DMS 273 (cell line): ENCODE measurements around the gene SRSF3.
A peak's percentile ranks its signal among the peaks of the same experiment; 100 is the strongest.
"Not testable (repeated sequence)": the region's sequence is repeated elsewhere in the genome, so short reads cannot be mapped to it uniquely, and the experiment has no call there.

ENCODE experiments used
- DNase-seq: peaks from one replicate; lab custom pipeline; 2025; ENCODE audit not compliant: unreplicated experiment; lab: John Stamatoyannopoulos, UW

The SRSF3 gene

DNA sequence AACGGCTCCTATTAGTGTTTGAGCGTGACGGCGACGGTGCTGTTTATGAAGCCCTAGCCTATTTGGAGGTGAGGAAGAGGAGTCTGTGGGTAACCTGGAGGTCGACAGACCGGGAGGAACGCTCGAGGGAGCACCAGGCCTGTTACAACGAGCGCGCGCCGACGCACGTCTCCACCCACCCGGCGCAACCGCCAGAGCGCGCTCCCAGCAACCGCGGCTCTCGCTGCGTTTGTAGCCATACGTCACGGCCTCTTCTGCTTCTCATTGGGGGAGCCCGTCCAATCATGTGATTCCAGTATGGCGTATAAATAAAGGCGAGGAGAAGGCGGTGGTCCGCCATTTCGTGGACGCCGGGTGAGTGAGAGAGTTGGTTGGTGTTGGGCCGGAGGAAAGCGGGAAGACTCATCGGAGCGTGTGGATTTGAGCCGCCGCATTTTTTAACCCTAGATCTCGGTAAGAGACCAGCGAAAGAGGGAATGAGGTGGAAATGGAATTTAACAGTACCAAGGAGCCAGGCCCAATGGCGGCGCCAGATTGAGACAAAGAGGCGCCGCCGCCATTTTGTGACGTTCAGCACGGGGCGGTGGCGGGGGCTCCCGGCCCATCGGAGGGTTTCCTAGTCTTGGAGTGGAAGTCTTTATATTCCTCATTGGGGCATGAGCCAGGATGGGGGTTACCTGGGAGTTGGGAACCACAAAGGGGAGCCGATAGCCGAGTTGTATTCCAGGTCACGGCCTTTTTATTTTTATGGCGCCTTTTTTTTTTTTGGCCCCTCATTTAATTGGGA is at the start of gene SRSF3:
SRSF3 (plus strand) TSS at position 334 of the 787 bp plus-strand sequence. CDS start 2,401 bp downstream, outside the sequence.
- peak; percentile 99 for DNase-seq

- DNase-seq = no peak
Observed at GRCh38 chr6:36545767-36546307, 48.3 kb upstream of the SRSF3 start.

DNA sequence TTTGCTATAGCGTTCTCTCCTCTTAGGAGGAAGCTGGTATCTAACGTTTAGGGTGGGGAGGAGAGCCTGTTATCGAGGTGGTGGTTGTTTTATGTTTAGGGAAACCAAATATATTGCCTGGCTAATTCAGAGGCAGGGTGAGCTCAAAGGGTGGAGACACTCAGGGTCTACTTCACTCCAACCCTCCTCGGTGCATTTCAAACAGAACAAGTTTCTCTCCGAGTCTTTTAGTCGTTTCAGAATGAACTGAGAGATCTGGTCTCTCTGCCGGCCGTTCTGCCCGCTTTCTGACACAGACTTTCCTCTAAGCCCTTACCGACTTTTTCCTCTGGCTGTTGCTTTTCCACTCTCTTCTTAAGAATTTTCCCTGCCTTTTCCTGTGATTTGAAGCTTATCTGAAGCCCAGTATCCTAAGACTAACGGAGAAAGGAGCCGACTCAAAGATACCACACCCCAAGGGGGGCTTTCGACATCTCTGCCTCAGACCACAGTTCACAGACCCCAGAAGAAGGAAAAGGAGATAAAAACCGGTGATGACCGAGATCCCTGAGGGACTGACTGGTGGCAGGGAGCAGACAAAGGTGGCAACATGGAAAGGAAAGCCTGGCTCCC is 47.7 kb upstream of the SRSF3 start:
- peak; percentile 40 for DNase-seq

DNA sequence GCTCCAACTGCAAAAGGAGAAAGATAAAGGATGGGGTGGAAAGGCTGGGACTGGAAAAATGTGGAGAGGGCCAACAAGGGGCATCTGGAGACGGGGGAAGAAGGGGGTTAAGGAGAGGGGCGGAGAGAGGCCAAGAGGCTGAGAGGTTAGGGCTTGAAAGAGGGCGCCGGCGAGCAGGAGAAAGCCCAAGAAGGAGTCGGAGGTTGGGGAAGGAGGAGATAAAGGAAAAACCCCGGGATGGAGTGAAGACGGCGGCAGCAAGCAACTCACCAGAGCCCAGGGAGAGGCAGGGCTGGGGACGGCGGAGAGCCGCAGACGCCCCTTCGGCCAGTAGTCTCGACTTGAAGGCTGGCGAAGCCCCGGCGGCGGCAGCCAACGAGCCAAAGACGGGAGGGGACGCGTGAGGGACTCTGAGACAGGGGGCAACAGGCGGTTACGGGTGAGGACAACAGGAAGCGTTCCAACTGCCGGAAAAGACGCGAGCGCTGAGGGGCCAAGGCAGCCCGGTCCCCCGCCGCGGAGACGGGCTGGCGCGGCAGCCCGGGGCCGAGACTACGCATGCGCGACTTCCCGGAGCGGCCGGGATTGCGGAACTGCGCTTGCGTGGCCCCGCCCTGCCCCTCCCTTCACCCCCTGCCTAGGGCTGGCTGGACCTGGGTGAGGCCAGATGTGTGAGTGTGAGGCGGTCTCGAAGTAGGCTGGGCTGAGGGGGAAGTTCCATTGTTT is 47.1 kb upstream of the SRSF3 start, which contains the start of gene STK38:
STK38 (minus strand) TSS at position 560 of the 726 bp plus-strand sequence. CDS start 7,277 bp downstream, outside the sequence.
- DNase-seq = peak; percentile 95

DNA sequence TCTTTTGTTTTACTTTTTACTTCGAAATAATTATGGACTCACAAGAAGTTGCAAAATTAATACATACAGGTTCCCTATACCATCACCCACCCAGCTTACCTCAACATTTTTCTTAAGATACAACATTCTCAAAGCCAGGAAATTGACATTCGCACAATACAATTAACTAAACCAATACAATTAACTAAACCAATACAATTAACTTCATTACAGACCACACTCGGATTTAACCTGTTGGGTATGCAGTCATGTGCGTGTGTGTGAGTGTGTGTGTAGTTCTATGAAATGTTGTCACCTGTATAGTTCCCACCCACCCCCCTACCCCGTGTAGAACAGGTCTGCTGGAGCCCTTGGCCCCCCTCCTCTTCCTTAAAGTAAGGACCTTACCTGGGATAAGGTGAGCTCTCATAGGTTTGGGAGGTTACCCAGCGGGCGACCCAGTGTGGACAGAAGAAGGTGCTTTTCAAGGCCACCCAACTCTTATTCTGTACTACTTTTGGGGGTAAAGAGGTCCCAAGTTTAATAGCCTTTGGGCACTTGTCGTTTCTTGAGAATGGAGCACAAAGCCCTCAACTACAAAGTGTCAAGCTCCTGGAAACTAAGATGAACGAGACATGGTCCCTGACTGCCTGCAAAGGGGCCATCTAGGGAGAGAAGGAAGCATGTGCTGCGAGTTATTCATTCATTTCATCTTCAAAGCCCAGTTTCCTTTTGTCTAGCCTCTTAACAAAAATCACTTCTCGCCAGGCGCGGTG is 46.3 kb upstream of the SRSF3 start:
- no peak for DNase-seq

GRCh38 chr6:36548401-36548743 is 45.8 kb upstream of the SRSF3 start:
- no peak for DNase-seq

GRCh38 chr6:36550473-36551000 is 43.6 kb upstream of the SRSF3 start:
- DNase-seq = no peak

- no peak for DNase-seq
Observed at GRCh38 chr6:36555750-36556252, 38.4 kb upstream of the SRSF3 start.

DNA sequence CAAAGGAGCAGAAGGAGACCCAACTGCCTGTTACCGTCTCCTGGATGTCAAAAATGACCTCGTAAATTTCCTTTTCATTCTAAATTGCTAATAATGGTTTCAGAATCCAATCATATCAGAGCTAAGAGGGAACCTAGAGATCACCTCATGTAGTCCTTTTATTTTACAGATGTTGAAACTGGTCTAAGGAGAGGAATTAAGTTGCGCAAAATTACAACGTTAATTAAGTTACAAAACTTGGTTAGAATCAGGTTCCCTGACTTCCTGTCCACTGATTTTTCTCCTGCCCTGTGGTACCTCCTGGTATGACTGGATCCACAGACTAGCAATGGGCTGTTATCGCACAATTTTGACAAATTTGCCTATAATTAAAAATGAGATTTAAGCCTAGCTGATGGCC is 37.9 kb upstream of the SRSF3 start:
- no peak for DNase-seq

GRCh38 chr6:36559011-36559793 is 35.0 kb upstream of the SRSF3 start:
- no peak for DNase-seq

GRCh38 chr6:36560822-36561221 is 33.3 kb upstream of the SRSF3 start:
- no peak for DNase-seq

DNA sequence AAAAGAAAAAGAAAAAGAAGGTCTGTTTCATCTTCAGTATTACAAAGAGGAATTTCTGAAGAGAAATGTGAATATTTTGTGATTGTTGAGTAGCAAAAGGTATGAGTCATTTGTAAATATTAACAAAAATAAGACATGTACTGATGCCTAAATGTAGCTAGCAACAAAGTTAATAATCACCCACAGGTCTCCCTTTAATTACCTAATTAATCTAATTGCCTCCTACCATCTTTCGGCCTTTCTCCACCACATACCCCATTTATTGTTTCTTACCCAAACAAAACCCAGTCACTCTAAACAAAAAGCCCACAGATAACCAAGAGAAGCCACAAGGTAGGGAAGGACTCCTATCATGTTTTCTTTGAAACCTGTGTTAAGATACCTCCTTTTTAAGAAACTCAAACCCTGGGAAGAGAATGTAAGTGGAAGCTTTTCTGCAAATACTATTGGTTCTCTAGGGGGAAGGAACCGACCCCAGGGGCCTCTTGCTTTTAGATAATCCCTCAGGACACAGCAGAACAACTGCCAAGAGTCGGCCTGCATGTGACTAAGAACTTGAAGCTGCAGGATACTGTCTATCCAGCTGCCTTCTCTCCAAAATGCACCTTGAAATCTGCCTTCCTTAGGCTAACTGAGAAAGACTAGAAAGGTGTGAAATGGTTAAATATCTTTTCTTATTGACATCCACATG is 30.8 kb upstream of the SRSF3 start:
- peak; percentile 23 for DNase-seq

DNA sequence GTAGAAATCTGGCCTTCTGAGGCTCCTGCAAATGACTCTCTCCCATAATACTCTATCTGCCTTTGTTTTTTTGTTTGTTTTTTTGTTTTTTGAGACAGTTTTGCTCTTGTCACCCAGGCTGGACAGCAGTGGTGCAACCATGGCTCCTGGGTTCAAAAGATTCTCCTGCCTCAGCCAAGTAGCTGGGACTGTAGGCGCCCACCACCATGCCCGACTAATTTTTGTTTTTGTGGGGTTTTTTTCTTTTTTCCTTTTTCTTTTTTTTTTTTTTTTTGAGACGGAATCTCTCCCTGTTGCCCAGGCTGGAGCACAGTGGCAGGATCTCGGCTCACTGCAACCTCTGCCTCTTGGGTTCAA is 30.3 kb upstream of the SRSF3 start:
- DNase-seq = no peak

- DNase-seq = no peak
Observed at GRCh38 chr6:36566418-36566905, 27.7 kb upstream of the SRSF3 start.

GRCh38 chr6:36570264-36570663 is 23.9 kb upstream of the SRSF3 start:
- DNase-seq = no peak

DNA sequence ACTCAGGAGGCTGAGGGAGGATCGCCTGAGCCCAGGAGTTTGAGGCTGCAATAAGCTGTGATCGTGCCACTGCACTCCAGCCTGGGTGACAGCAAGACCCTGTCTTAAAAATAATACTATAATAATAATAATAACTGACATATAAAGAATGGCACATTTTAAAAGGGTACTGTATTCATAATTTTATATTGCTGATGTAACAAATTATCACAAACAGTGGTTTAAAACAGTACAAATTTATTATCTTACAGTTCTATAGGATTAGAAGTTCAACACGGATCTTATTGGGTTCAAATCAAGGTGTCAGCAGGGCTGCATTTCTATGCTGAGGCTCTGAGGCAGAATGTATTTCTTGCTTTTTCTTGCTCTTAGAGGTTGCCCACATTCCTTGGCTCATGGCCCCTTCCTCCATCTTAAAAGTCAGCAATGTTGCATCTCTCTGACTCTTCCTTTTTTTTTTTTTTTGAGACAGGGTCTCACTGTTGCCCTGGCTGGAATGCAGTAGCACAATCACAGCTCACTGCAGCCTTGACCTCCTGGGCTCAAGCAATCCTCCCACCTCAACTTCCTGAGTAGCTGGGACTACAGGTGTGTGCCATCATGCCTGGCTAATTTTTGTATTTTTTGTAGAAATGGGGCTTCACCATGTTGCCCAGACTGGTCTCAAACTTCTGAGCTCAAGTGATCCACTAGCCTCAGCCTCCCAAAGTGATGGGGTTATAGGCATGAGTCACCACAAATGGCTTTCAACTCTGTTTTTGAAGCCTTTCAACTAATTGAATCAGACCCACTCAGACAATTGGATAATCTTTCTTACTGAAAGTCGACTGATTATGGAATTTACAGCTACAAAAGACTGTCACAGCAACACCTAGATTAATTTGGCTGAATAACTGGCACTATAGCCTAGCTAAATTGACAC is 22.8 kb upstream of the SRSF3 start:
- DNase-seq = no peak

- DNase-seq = not testable (repeated sequence)
Observed at GRCh38 chr6:36572353-36573311, 21.5 kb upstream of the SRSF3 start.
